Panc1 (cell line): ENCODE measurements around the gene AIF1. TPM values are rescaled to one million over a fixed set of nuclear protein-coding genes. Genes with fewer than 3 reads are reported as not detected.

ENCODE experiments used
- ATAC-seq: fragments of 200-7000 bp; cut with Tn5 transposase; 2 replicates; pipeline ENCODE4 v1.9.1; 2020; ENCODE audit warnings: mild to moderate bottlenecking, moderate library complexity
- BruUV-seq: library from RNA; stranded (reverse); fragments of 400-500 nt; replicated peaks from 2 replicates; lab custom pipeline; 2021; lab: Mats Ljungman, UMichigan
- CTCF ChIA-PET: fragments of 300-600 bp; sonication (Branson Sonifier 250); formaldehyde crosslinking; loops from one replicate; lab custom pipeline; 2022; ENCODE audit warnings: antibody characterized with exemption; lab: Charles Lee
- POLR2A ChIA-PET: fragments of 300-600 bp; sonication (Branson Sonifier 250); formaldehyde crosslinking; loops from one replicate; lab custom pipeline; 2022; ENCODE audit warnings: antibody characterized with exemption; lab: Charles Lee
- DNase-seq: peaks from one replicate; pipeline ENCODE4 v3.0.0-alpha.2; 2010; ENCODE audit warnings: low read depth, low spot score
- H3K27ac ChIP-seq: 2 replicates; pipeline ENCODE4 v1.5.1; 2011; ENCODE audit warnings: mild to moderate bottlenecking, low read length, inconsistent platforms
- H3K27me3 ChIP-seq: fragments of 200-500 bp; sonication (Bioruptor generic); 2 replicates; pipeline ENCODE4 v1.6.0; 2014; ENCODE audit warnings: low read length, inconsistent platforms; ENCODE audit not compliant: control insufficient read depth, insufficient read depth
- H3K36me3 ChIP-seq: fragments of 200-500 bp; sonication (Bioruptor generic); 2 replicates; pipeline ENCODE4 v1.5.1; 2014; ENCODE audit warnings: inconsistent platforms, mild to moderate bottlenecking, low read length, moderate library complexity; ENCODE audit not compliant: control insufficient read depth, insufficient read depth
- H3K4me1 ChIP-seq: 2 replicates; pipeline ENCODE4 v1.5.1; 2011; ENCODE audit warnings: inconsistent platforms, mild to moderate bottlenecking, low read length, moderate library complexity; ENCODE audit not compliant: control insufficient read depth, insufficient read depth
- H3K4me3 ChIP-seq, 2 experiments: 2 replicates each; pipeline ENCODE4 v1.5.1; 2011 to 2012; ENCODE audit warnings: low read depth in 2 of 2, low read length in 2 of 2, mild to moderate bottlenecking in 2 of 2, inconsistent platforms in 1 of 2, moderate library complexity in 1 of 2
- H3K9me3 ChIP-seq: fragments of 200-500 bp; sonication (Bioruptor generic); 2 replicates; pipeline ENCODE4 v1.5.1; 2014; ENCODE audit warnings: low read depth, mild to moderate bottlenecking, inconsistent platforms, low read length, moderate library complexity; ENCODE audit not compliant: control insufficient read depth, insufficient read depth
- CTCF ChIP-seq: fragments of 450-650 bp; IDR thresholded peaks from 2 replicates; pipeline ENCODE4 v1.5.1; 2017; ENCODE audit warnings: mild to moderate bottlenecking
- POLR2AphosphoS5 ChIP-seq: IDR thresholded peaks from 2 replicates; pipeline ENCODE4 v1.6.1; 2012; ENCODE audit warnings: mild to moderate bottlenecking, low read depth, low read length, moderate library complexity
- REST ChIP-seq, 2 experiments: IDR thresholded peaks; 2 replicates each; pipeline ENCODE4 v1.6.1; 2011 to 2012; ENCODE audit warnings: low read depth in 2 of 2, control low read depth in 1 of 2, low read length in 1 of 2, mild to moderate bottlenecking in 1 of 2, moderate library complexity in 1 of 2; ENCODE audit not compliant: insufficient read depth in 1 of 2
- SIN3A ChIP-seq: IDR thresholded peaks from 2 replicates; pipeline ENCODE4 v1.6.1; 2012; ENCODE audit warnings: low read depth, mild to moderate bottlenecking, low read length, moderate library complexity, borderline replicate concordance; ENCODE audit not compliant: insufficient read depth
- TCF7L2 ChIP-seq: IDR thresholded peaks from 2 replicates; pipeline ENCODE4 v1.6.1; 2011; ENCODE audit warnings: mild to moderate bottlenecking, low read depth, low read length, inconsistent platforms
- in situ Hi-C: cut with HindIII; loops from 2 replicates; pipeline ENCODE4 v1.10.0; 2016; ENCODE audit warnings: low sequenced_read_pairs, low pct_unique_long_range_greater_than_20kb
- intact Hi-C: fragments of 100-400 bp; cut with micrococcal nuclease; formaldehyde crosslinking; loops from one replicate; pipeline ENCODE4 v1.10.0; 2022; ENCODE audit not compliant: unreplicated experiment
- total RNA-seq: library from RNA; stranded (reverse); gene quantifications from one replicate; pipeline ENCODE4 v1.2.1, GENCODE V29; 2021; ENCODE audit not compliant: unreplicated experiment

Gene AIF1
- total RNA-seq, 1 experiment from 2014 or later, result 0.44 TPM

- TF ChIP-seq SIN3A, result no peak
- no peak for TF ChIP-seq CTCF
- H3K27ac ChIP-seq, result no peak overlapping the region
- peaks cover 3% of the 10 kb centered on the region for H3K4me1 ChIP-seq
- peaks cover 53% of the 10 kb centered on the region for H3K36me3 ChIP-seq
- ChIA-PET POLR2A (no interaction called here), CTCF (no interaction called here)
- intact Hi-C loops (no loop called here), in situ Hi-C loops (no loop called here)
- BruUV-seq, result no TSS peak
- H3K27me3 ChIP-seq, result no peaks in the 10 kb centered on the region
- DNase-seq (no peak), ATAC-seq (no peak)
- no peaks in the 10 kb centered on the region for H3K9me3 ChIP-seq
- no peak overlapping the region for H3K4me3 ChIP-seq
These were observed 12.8 kb downstream of the AIF1 start for GRCh38 chr6:31627690-31628287.

- ChIA-PET POLR2A (no interaction called here), CTCF (interaction anchor here (0.6 kb wide), 1 partner anchor 310 kb away, joined by 9 read pairs; no protein-coding TSS in a partner anchor)
- ATAC-seq (no peak), DNase-seq (no peak)
- H3K4me1 ChIP-seq, result no peaks in the 10 kb centered on the region
- peaks cover 56% of the 10 kb centered on the region for H3K36me3 ChIP-seq
- H3K27ac ChIP-seq, result no peak overlapping the region
- H3K9me3 ChIP-seq, result no peaks in the 10 kb centered on the region
- no peak overlapping the region for H3K4me3 ChIP-seq
- no TSS peak for BruUV-seq
- H3K27me3 ChIP-seq, result no peaks in the 10 kb centered on the region
- TF ChIP-seq POLR2AphosphoS5 (no peak), CTCF (no peak), TCF7L2 (no peak), SIN3A (no peak), REST (IDR thresholded peaks at IDR 0.05; ENCODE audit: insufficient read depth in 1 of 2, low read depth in 2 of 2, low read length in 1 of 2) (no peak)
- in situ Hi-C loops (no loop called here), intact Hi-C loops (no loop called here)
These were observed 14.0 kb downstream of the AIF1 start for GRCh38 chr6:31629014-31629413.
